Activated T-cell treated with anti-CD3 and anti-CD28 coated beads for 48 hours (primary cell): Measurements from ENCODE around the gene ADAMTS16.

ENCODE experiments used
- DNase-seq: peaks from one replicate; pipeline ENCODE4 v3.0.0-alpha.2; 2020; ENCODE audit warnings: low read depth

Gene ADAMTS16

DNA sequence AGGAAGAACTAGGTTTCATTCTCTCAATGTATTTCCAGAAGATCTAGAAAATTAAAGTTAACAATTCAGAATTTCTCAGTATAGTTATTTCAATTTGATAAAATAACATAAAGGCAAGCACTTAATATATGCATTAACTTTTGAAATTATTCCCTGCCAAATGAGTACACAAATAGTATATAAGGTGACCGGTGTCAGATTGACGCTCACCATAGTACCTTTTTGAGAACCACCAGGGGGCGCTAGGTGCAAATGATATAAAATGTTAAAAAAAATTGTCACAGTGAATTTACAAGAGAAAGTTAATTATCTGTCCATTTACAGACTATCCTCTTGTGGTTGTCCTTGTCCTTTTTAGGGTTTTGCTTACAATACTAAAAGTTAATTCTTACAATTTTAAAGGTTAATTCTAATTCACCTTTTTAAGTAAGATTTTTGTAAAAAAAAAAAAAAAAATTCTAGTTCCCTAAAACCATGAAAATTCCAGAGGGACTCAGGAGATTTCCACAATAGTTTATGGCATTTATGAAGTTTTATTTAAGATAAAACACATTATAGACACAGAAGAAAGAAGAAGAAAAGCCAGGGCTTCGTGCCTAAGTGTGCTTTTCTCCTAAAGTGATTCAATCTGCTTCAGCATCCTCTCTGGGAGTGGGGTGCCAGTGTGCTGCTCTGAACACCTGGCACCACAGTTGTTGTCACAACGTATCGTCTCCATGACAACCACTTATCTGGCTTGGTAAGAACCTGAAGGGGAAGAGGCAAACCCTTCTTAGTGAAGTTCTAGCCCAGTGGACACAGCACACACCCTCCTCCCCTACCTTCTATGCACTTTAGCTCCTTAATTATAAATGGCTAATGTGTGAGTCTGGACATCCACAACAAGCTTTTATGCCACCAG is 1.7 kb downstream of the ADAMTS16 start:
- peak; percentile 18 for DNase-seq

DNA sequence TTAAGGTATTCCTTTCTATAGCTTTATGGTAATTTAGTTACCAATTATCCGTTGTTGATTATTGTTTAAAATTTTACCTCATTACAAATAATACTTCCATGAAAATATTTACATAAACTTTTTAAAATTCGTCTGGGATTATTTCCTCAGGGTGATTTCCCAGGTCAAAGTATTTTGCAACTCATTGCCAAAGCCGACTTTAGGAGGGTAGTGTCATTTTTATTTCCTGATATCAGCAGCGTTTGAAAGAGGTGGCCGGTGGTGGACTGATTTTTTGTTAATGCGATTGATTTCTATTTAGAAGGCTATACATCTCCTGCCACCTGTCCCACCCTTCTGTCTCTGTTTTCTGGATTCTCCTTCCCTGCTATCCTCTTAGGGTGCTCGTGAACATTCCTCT is 4.3 kb downstream of the ADAMTS16 start:
- no peak for DNase-seq

DNA sequence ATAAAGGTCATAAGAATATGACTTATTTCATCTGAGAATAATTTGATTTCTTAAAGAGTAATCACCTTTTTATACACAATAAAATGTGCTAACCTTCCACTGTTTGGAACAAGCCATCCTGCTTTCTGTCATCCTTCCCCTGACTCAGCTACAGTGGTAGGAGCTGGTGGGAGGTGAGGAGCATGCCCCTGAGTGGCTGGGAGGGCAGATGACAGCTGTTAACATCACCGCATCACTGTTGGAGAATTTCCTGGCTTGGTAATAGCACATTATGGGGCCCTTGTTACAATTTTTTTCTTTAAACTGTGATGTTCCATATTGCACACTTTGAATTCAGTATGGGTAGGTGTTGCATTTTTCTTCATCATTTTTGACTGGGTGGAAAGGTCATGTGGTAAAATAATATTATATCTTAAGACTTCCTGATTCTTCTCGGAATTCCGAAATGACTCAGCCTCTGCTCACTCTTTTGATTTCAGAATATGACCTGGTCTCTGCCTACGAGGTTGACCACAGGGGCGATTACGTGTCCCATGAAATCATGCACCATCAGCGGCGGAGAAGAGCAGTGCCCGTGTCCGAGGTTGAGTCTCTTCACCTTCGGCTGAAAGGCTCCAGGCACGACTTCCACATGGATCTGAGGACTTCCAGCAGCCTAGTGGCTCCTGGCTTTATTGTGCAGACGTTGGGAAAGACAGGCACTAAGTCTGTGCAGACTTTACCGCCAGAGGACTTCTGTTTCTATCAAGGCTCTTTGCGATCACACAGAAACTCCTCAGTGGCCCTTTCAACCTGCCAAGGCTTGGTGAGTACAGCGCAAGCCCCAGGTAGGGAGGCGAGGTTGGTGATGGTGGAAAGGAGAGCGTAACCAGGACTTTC is 5.8 kb downstream of the ADAMTS16 start:
- DNase-seq, result no peak

DNA sequence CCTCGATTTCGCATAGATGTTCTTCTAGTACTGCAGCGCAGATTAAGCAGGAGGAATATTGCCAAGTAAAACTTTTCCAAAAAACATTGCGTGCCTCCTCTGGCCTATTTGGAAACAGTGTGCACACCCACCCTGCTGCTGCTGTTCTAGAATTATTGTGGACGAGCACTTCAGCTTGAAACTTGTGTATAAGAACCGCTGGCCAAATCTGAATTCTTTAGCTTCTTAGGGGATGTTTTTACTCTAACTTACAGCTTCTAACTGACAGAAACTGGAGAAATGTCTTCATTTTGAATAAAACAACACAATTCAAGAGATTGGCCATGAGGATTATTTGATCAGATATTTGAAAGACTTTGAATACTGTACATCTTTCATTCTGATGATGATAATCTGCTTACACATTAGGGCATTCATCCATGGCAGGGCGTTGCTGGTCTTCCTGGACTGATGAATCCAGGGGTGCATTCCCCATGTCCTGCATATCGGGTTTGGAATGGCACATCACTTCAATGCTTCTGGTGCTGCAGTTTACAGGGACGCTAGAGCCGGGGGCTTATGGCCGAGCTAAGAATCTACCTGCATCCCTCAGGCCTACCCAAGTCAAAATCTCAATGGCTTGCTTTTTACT is 6.5 kb downstream of the ADAMTS16 start:
- no peak for DNase-seq

DNA sequence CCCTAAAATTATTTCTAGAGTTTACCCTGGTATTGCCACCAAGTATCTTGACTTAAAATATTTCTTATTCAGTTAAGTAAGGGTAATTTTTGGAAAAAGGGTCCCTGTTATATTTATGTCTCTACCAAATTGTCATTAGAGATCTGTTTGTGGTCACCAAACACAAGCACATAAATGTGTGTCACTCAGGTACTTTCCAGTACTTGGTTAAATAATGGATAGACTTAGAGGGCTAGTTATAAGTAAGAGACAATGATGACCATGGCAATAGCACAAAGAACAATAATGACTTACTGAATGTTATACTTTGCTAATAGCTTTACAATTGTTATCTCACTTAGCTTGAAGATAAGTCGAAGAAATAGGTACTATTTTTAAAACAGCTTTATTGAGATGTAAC is 9.0 kb downstream of the ADAMTS16 start:
- DNase-seq, result no peak

DNA sequence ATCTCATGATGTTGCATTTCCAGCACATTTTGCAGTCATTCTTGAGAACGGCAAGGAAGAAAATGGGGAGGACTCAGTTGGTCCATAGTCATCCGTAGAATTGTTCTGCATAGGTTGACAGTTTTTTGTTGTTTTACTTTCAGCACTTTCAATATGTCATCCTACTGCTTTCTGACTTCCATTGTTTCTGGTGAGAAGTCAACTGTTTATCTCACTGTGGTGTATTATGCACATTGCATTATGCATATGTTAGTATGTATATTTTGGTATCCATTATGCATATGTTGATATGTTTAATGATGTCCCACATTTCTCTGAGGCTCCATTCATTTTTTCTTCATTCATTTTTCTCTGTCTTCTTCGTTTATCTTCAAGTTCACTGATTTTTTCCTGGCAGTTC is 10.5 kb downstream of the ADAMTS16 start:
- no peak for DNase-seq

DNA sequence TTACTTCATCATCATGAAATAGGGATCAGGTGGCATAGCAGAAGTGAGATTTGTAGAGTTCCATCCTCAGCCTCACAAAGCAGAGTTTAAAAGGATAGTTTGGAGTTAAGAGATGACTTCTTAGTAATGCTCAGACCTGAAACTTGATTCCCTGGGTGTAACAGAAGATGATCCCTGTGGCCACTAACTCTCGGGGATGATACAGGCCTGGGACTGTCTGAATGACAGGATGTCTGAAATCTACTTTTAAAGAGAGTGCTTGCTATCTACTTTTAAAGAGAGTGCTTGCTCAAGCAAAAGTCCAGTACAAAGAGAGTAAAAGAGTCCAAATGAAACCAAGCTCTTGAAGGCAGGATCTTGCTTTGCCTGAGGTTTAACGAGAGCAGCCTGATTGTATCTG is 14.6 kb downstream of the ADAMTS16 start:
- DNase-seq, result no peak

DNA sequence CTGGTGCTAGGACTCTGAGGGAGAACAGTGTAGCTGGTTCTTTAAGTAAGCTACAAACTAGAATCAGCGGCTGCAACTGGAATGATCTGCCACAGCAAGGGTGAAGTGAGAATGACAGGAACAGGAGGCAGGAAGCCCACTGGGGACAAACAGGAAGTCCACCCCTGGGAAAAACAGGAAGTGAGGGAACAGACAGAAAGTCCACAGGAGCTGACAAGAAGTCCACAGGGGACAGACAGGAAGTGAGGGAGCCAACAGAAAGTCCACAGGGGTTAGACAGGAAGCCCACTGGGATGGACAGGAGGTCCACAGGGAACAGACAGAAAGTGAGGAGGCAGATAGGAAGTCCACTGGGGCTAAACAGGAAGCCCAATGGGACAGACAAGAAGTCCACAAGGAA is 15.5 kb downstream of the ADAMTS16 start:
- DNase-seq, result no peak

DNA sequence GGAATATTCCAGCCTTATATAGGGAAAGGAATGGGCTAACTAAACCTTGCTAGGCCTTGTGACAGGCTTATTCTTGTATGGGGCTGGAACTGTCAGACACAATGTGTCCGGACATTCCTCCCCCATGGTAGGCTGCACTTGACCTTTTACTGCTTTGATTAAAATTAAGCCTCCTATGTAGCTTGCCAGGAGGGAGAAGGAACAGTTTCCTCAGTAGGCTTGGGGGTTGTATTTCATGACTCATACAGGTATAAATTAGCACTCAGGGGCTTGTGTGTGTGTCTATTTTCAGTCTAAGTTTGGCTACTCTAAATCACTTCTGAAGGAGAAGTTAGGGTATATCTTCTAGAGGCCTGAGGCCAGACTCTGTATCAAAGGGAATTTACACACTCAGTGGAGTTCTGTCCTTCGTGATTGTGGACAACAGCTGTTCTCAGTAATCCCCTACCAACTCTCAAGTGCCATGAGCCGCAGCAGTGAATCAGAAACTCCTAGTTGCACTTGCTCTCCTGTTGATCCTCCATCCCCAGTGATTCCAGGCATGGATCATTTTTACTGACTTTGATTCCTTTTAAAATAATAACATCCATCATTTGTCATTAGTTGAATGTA is 16.4 kb downstream of the ADAMTS16 start:
- DNase-seq, result no peak

DNA sequence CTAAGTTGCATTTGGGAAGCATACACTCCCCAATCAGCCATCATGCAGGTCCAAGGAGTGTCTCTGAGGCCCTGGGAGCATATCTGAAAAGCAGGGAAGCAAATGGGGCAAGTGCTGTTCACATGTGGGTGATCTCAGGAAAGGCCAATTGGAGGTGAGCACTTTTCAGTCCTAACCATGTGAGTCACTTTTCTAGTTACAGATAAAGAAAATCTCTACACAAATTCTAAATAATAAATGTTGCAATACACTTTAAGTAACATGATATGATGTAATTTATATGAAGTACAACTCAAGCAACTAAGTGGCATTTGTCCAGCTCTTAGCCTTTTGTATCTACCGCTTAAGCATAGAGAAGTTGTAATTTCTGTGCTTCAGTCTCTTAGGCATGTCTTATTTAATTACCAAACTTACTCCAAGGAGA is 18.4 kb downstream of the ADAMTS16 start:
- DNase-seq, result no peak

DNA sequence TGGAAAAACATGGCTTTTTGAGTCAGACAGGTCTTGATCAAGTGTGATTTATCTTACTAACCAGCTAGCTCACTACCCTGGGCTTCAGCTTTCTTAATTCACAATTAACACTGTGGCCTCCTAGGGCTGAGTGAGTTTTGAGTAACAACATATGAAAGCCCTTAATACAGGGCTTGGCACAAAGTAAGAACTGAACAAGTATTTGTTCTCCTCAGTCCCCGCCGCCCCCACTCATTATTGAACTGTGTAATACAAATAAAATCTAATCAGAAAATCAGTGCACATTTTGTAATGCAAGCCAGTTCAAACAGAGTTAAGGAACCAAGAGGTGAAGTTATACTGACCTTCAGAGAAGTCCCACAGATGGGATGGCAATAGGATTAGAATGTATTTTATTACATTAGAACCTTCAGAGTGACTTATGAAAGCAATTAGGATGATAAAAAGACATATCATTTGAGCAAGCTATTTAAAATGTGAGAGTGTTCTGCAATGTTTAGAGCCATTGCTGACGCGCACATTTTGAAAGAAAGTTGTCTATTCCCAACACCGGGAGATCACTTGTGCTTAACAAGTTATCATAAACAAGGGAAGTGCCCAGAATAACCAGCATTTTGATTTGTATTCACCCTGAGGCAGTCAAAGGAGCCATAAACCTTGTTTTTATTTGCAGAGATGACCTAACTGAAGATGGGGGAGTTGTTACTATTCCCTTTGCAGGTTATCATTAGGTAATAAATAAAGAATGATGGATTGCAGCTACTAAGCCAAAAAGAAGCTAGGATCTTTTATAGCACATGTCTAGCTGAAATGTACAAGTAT is 19.4 kb downstream of the ADAMTS16 start:
- no peak for DNase-seq

DNA sequence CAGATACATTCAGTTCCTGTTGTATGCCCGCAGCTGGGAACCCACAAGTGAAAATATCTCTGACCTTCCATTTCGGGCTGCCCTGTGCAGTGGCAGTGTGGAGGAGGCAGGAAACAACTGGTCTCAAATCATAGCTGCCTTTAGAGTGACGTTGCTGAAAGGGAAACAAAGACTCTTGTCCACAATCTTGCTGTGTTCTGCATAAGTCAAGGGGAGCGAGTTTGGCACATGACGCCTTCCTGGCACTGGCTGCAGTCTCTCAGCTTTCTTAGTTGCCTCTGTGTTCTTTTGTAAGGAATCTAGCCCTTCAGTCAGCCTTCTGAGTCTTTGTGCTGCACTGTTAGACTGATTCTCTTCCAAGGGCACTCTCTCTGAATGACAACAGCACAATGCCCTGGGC is 24.0 kb downstream of the ADAMTS16 start:
- DNase-seq, result no peak

DNA sequence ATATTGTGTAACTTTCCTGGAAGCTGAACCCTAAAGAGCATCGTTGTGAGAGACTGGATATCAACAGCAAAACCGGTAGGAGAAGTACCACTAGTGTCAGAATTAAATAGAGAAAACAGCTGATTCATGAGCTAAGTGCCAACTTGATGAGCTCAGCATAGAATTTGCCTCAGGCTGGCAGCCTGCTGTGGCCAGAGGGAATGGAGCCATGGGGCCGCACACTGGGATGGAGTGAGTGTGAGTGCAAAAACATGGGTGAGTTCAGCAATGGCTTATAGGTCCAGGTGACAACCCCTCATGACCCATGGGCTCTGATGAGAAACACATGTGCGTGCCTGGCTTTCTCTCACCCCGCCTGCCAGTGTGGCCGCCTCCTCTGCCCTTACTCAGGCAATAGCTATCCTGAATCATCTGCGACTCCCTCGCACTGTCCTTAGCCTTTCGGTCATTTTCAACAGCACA is 25.4 kb downstream of the ADAMTS16 start:
- DNase-seq, result no peak

DNA sequence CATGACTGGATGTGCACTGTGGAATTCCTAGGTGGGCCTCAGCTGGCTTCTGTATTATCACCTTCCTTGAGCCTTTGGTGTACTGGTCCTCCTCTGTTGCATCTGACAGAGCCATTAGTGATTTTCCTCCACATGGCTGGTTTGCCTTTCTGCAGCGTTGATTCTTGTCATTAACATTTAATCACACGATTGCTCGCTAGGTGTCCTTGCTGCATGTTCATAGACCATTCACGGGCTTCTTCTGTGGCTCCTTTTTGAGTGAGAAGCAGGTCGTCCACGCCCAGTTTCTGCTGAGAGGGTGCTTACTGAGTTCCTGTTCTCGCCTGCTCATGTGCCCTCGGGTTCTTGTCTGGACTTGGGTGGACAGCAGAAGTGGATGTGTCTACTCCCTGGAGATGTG is 29.3 kb downstream of the ADAMTS16 start:
- no peak for DNase-seq

DNA sequence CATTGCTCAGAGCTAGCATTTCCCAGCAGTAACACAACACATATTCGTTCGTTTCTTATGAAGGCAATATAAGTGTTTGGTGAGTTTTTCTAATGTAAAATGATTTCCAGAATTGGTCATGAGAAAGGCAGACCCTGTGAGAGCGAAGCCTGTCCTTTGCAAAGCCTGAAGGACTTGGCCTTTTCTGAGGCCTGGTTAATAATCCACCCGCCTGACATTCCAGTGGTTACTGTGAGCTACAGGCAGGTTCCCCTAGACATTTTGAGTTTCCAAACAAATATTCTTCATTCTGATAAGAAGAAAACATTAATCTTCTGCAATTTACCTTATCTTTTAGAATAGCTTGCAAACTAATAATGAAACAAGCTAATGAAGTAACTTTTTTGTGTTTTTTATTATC is 38.0 kb downstream of the ADAMTS16 start:
- no peak for DNase-seq

DNA sequence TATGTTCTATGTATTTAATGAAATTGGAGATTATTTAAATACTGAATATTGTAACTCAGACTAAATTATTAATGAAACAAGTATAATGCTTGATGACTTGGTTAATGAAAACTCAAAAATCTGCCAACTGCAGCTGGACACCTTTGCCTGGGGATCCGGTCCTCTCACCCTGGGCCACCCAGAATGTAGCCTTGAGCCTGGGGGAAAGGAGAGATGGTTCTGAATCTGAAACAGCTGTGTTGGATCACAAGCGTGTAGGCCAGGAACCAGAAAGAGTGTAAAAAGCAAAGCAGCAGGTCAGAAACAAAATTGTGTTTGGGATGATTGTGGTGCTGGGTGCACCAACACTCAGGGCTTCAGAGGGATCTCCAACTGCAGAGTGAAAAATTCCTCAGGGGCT is 38.5 kb downstream of the ADAMTS16 start:
- no peak for DNase-seq

DNA sequence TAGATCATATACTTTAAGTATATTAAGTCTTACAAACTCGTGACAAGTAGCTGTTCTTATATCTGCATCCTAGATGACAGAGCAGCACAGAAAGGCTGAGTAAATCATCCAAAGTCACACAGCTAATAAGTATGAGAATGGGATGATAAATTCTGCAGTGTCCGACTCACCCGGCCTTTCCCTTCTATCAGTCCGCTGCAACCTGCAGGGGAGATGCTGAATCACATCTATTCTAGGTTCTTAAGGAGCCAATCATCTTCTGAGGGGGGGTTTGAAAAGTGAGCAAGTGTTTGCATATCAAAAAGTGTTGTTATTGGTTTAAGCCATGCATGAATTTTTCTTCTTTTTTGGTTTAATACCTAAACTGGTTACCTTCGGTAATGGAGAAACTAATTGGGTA is 38.9 kb downstream of the ADAMTS16 start:
- DNase-seq, result no peak

DNA sequence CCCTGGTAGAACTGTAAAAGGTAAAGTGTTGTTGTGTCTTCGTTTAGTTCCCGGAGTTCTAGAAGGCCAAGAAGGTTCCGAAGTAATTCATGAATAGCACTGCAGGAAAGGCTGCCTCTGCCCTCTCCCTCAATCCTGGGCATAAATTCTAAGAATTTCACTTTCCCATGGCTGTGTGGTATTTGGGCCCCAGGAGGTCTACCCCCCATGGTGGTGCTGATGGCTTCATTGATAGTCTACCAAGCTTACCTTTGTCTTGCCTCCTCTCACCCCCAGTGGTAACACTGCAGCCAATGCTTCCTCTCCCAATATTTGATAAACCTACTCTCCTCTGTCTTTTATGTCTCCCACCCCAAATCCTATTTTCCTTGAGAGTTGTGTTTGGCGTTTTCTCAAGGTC is 39.5 kb downstream of the ADAMTS16 start:
- DNase-seq, result no peak

DNA sequence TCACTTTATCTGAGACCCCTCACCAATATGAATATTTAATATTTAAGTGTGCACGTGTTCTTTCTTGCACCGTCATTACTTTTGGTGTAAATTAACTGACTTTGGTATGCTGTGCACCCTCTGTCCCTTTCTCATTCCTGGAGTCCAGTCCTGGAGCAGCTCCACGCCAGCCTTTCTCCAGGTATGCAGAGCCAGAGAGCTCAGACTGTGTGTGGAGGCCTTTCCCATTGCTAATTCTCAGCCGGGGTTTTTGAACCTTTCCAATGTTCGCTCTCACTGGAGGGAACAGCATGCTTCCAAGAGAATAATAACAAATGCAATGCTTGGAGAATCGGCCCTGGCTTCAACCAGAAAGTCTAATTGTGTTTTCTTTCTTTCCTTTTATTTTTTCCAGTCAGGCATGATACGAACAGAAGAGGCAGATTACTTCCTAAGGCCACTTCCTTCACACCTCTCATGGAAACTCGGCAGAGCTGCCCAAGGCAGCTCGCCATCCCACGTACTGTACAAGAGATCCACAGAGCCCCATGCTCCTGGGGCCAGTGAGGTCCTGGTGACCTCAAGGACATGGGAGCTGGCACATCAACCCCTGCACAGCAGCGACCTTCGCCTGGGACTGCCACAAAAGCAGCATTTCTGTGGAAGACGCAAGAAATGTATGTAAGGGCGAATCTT is 41.7 kb downstream of the ADAMTS16 start:
- no peak for DNase-seq

DNA sequence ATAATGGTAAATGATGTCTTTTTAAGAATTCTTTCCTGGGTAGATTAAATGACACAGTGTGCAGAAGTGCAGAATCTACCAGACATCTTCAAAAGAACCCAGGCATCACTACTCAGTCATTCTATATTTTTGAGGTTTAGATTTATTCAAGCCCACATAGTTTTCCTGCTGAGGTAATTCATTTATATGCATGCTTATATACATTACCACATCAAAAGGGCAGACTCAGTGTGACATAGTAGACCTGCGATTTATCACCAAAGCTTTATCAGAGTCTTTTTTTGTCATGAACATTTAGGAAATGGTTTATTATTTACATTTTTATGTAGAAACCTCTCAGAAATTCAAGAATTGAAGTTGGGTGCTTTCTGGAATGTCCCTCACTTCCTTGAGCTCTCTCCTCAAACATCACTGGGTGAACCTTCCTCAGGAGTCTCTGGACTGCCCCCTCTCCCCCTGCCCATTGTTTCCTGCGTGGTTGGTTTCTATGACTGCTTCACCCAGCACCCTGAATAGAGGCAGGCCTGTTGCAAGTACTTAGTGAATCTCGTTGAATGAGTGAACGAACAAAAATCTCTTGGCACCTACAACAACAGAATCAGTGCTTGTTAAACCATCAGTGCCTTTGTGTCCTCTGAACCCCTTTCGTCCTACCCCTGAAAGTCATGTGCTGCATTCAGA is 42.5 kb downstream of the ADAMTS16 start:
- DNase-seq, result no peak
